OCI-LY1 (cell line): ENCODE results near the gene PRPF39.
"Not testable (repeated sequence)": the region's sequence is repeated elsewhere in the genome, so short reads cannot be mapped to it uniquely, and the experiment has no call there.

ENCODE experiments used
- H2AFZ ChIP-seq: fragments of 200-600 bp; sonication (generic), shearing (Covaris generic); 2 replicates; pipeline ENCODE4 v1.6.0; 2014; ENCODE audit warnings: antibody characterized with exemption, mild to moderate bottlenecking, low read length
- H3F3A ChIP-seq: fragments of 200-600 bp; sonication (generic), shearing (Covaris generic); 2 replicates; pipeline ENCODE4 v1.6.0; 2014; ENCODE audit warnings: mild to moderate bottlenecking, antibody characterized with exemption, low read length, moderate library complexity; ENCODE audit not compliant: insufficient read depth
- H3K27ac ChIP-seq: fragments of 200-600 bp; sonication (generic); 2 replicates; pipeline ENCODE4 v1.5.1; 2014; ENCODE audit warnings: low read length, mixed run types, mild to moderate bottlenecking, low read depth; ENCODE audit not compliant: poor library complexity, severe bottlenecking
- H3K27me3 ChIP-seq: fragments of 200-600 bp; sonication (generic); 2 replicates; pipeline ENCODE4 v1.6.0; 2014; ENCODE audit warnings: antibody characterized with exemption, mild to moderate bottlenecking, low read length, moderate library complexity; ENCODE audit not compliant: insufficient read depth
- H3K36me3 ChIP-seq: fragments of 200-600 bp; sonication (generic); 2 replicates; pipeline ENCODE4 v1.6.1; 2014; ENCODE audit warnings: mild to moderate bottlenecking, antibody characterized with exemption, low read length, moderate library complexity, mixed read lengths; ENCODE audit not compliant: insufficient read depth
- H3K4me1 ChIP-seq: fragments of 200-600 bp; sonication (generic); 2 replicates; pipeline ENCODE4 v1.5.1; 2014; ENCODE audit warnings: mild to moderate bottlenecking, low read length, moderate library complexity; ENCODE audit not compliant: insufficient read depth, severe bottlenecking
- H3K4me2 ChIP-seq: fragments of 200-600 bp; sonication (generic), shearing (Covaris generic); 2 replicates; pipeline ENCODE4 v1.6.1; 2014; ENCODE audit warnings: low read length
- H3K4me3 ChIP-seq: fragments of 200-600 bp; sonication (generic); 2 replicates; pipeline ENCODE4 v1.5.1; 2014; ENCODE audit warnings: low read length, low read depth, mild to moderate bottlenecking, mixed read lengths; ENCODE audit not compliant: poor library complexity, severe bottlenecking
- H3K79me2 ChIP-seq: fragments of 200-600 bp; shearing (Covaris generic); 2 replicates; pipeline ENCODE4 v1.6.1; 2016; ENCODE audit warnings: mixed run types, low read length, mixed read lengths; ENCODE audit not compliant: insufficient read depth
- H3K9ac ChIP-seq: fragments of 200-600 bp; sonication (generic), shearing (Covaris generic); 2 replicates; pipeline ENCODE4 v1.6.1; 2014; ENCODE audit warnings: mild to moderate bottlenecking, low read length, mixed read lengths
- H3K9me2 ChIP-seq: fragments of 200-600 bp; sonication (generic), shearing (Covaris generic); 2 replicates; pipeline ENCODE4 v1.6.1; 2014; ENCODE audit warnings: low read depth, mild to moderate bottlenecking, low read length, mixed read lengths
- H3K9me3 ChIP-seq: fragments of 200-600 bp; shearing (Covaris generic); 2 replicates; pipeline ENCODE4 v1.6.1; 2014; ENCODE audit warnings: low read length, mixed read lengths
- H4K20me1 ChIP-seq: fragments of 200-600 bp; sonication (generic), shearing (Covaris generic); 2 replicates; pipeline ENCODE4 v1.6.0; 2016; ENCODE audit warnings: mild to moderate bottlenecking, low read length; ENCODE audit not compliant: insufficient read depth
- EZH2 ChIP-seq: fragments of 200-600 bp; sonication (generic), shearing (Covaris generic); IDR thresholded peaks from 2 replicates; pipeline ENCODE4 v1.8.0; 2017; ENCODE audit warnings: borderline replicate concordance, mixed run types, mild to moderate bottlenecking, antibody characterized with exemption, low read length, moderate library complexity, mixed read lengths
- TF ChIP-seq, protein P1 (sequence below): fragments of 200-600 bp; sonication (generic), shearing (Covaris generic); IDR thresholded peaks from 2 replicates; pipeline ENCODE4 v1.5.1; 2017; ENCODE audit warnings: mild to moderate bottlenecking, antibody characterized with exemption, low read length, moderate library complexity, mixed read lengths

Gene PRPF39

DNA sequence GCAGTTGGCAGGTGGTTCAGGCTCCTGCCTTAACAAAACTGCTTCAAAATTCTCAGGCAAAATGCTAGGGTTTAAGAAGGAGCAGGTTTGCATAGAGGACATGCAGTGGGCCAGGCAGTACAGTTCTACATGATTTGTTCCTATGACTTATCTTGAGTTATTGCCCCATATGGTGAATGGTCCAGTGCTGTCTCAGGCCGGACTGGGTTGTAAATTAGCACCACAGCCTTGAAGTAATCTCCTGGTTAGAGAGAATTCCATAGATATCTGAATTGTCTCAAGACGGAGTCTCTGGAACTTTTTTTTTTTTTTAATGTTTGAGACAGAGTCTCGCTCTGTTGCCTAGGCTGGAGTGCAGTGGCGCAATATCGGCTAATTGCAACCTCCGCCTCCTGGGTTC, 11.8 kb upstream of the PRPF39 start:
- TF ChIP-seq EZH2 = no peak

DNA sequence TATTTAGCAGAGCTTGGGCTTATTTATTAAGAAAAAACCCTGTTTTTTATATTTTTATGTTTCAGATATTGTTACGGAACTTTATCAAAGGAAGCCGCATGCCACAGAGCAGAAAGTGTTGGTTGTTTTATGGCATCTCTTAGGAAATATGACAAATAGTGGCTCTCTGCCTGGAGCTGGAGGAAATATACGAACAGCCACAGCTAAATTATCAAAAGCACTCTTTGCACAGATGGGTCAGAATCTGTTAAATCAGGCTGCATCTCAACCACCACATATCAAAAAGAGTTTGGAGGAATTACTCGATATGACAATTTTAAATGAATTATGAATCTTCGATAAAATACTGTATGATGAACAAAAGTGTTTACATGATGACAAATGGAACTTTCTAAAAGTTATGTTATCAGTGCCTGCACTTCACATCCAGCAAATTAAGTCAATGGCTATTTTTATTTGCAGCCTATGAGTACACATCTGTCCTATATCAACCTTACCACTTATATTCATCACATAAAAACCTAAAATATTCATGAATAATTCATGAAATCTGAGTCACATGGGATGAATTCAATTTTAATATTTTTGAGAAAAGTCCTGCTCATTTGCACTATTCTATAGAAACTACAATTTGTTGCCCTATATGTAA, 10.6 kb upstream of the PRPF39 start:
- Histone ChIP-seq H2AFZ (no peak overlapping the region), H3K27me3 (no peaks in the 10 kb centered on the region), H3K79me2 (no peaks in the 10 kb centered on the region), H3K4me1 (no peaks in the 10 kb centered on the region), H3K36me3 (peaks cover 12% of the 10 kb centered on the region), H4K20me1 (no peaks in the 10 kb centered on the region), H3K9ac (no peak overlapping the region), H3K9me3 (no peaks in the 10 kb centered on the region), H3K9me2 (no peaks in the 10 kb centered on the region), H3K4me2 (no peak overlapping the region), H3F3A (no peaks in the 10 kb centered on the region), H3K27ac (no peak overlapping the region), H3K4me3 (no peak overlapping the region)
- TF ChIP-seq EZH2 = no peak
- TF ChIP-seq, protein P1, sequence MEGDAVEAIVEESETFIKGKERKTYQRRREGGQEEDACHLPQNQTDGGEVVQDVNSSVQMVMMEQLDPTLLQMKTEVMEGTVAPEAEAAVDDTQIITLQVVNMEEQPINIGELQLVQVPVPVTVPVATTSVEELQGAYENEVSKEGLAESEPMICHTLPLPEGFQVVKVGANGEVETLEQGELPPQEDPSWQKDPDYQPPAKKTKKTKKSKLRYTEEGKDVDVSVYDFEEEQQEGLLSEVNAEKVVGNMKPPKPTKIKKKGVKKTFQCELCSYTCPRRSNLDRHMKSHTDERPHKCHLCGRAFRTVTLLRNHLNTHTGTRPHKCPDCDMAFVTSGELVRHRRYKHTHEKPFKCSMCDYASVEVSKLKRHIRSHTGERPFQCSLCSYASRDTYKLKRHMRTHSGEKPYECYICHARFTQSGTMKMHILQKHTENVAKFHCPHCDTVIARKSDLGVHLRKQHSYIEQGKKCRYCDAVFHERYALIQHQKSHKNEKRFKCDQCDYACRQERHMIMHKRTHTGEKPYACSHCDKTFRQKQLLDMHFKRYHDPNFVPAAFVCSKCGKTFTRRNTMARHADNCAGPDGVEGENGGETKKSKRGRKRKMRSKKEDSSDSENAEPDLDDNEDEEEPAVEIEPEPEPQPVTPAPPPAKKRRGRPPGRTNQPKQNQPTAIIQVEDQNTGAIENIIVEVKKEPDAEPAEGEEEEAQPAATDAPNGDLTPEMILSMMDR = no peak

More for the DNA sequence above, 11.8 kb upstream of the PRPF39 start:
- Histone ChIP-seq H3K4me2 (no peak overlapping the region), H3K36me3 (peaks cover 12% of the 10 kb centered on the region), H3K9me2 (no peaks in the 10 kb centered on the region), H3K4me3 (no peak overlapping the region), H2AFZ (no peak overlapping the region), H3F3A (no peaks in the 10 kb centered on the region), H3K9me3 (no peaks in the 10 kb centered on the region), H3K4me1 (no peaks in the 10 kb centered on the region), H3K27ac (no peak overlapping the region), H3K27me3 (no peaks in the 10 kb centered on the region), H3K79me2 (no peaks in the 10 kb centered on the region), H4K20me1 (no peaks in the 10 kb centered on the region), H3K9ac (no peak overlapping the region)

DNA sequence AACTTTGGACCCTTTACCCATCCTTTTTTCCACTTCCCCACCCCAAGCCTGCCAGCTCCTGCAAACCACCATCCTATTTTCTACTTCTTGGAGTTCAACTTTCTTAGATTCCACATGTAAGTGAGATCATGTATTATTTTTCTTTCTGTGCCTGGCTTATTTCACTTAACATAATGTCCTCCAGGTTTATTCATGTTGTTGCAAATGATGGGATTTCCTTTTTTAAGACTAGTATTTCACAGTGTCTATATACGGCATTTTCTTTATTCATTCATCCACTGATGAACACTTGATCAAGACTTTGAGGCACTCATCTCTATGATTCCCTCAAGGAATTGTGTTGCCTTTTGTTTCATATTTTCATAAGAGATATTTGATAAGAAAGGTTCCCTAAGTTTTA, 5.6 kb upstream of the PRPF39 start:
- no peak overlapping the region for H3K4me2 ChIP-seq
- no peaks in the 10 kb centered on the region for H3F3A ChIP-seq
- H3K27ac ChIP-seq = no peak overlapping the region
- no peak overlapping the region for H2AFZ ChIP-seq
- H3K9ac ChIP-seq = no peak overlapping the region
- H3K79me2 ChIP-seq = no peaks in the 10 kb centered on the region
- peaks cover 4% of the 10 kb centered on the region; the same call in 1 of the 2 replicates for H3K36me3 ChIP-seq
- H3K4me3 ChIP-seq = no peak overlapping the region
- H3K4me1 ChIP-seq = peaks cover 5% of the 10 kb centered on the region
- H3K9me3 ChIP-seq = no peaks in the 10 kb centered on the region
- TF ChIP-seq EZH2 = no peak
- TF ChIP-seq, protein P1 = no peak
- no peaks in the 10 kb centered on the region for H3K27me3 ChIP-seq
- H4K20me1 ChIP-seq = no peaks in the 10 kb centered on the region
- H3K9me2 ChIP-seq = no peaks in the 10 kb centered on the region

DNA sequence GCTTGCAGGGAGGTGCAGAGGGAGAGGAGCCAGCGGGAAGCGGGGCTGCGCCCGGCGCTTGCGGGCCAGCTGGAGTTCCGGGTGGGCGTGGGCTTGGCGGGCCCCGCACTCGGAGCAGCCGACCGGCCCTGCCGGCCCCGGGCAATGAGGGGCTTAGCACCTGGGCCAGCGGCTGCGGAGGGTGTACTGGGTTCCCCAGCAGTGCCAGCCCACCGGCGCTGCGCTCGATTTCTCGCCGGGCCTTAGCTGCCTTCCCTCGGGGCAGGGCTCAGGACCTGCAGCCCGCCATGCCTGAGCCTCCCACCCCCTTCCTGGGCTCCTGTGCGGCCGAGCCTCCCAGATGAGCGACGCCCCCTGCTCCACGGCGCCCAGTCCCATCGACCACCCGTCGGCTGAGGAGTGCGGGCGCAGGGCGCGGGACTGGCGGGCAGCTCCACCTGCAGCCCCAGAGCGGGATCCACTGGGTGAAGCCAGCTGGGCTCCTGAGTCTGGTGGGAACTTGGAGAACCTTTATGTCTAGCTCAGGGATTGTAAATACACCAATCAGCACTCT, 3.4 kb upstream of the PRPF39 start:
- H3K4me2 ChIP-seq, H3K27ac ChIP-seq, H4K20me1 ChIP-seq, H3K9me3 ChIP-seq, H2AFZ ChIP-seq, H3K27me3 ChIP-seq, H3K4me3 ChIP-seq, H3K36me3 ChIP-seq, H3K9ac ChIP-seq, H3K9me2 ChIP-seq, H3F3A ChIP-seq: not testable (repeated sequence)
- H3K4me1 ChIP-seq = peaks cover 12% of the 10 kb centered on the region
- H3K79me2 ChIP-seq = peaks cover 14% of the 10 kb centered on the region

DNA sequence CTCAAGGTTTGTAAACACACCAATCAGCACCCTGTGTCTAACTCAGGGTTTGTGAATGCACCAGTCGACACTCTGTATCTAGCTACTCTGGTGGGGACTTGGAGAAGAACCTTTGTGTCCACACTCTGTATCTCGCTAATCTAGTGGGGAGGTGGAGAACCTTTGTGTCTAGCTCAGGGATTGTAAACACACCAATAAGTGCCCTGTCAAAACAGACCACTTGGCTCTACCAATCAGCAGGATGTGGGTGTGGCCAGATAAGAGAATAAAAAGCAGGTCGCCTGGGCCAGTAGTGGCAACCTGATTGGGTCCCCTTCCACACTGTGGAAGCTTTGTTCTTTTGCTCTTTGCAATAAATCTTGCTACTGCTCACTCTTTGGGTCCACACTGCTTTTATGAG, 2.8 kb upstream of the PRPF39 start:
- not testable (repeated sequence) for H3F3A ChIP-seq, H3K4me2 ChIP-seq, H3K9me2 ChIP-seq, H3K4me3 ChIP-seq, H3K9ac ChIP-seq, H3K27ac ChIP-seq, H3K9me3 ChIP-seq, H3K27me3 ChIP-seq, H4K20me1 ChIP-seq, H2AFZ ChIP-seq, H3K36me3 ChIP-seq
- H3K79me2 ChIP-seq = peaks cover 20% of the 10 kb centered on the region
- peaks cover 18% of the 10 kb centered on the region for H3K4me1 ChIP-seq
